Sigmoid colon (tissue), 4 donors: ENCODE data around the gene SERPINF2.

ENCODE experiments used
- EP300 ChIP-seq, 4 donors: sonication (generic); formaldehyde crosslinking; IDR thresholded peaks; one replicate each; pipeline ENCODE4 v1.6.1; 2017; ENCODE audit warnings: antibody characterized with exemption in 4 of 4
- POLR2A ChIP-seq, 2 donors: fragments of 450-650 bp; IDR thresholded peaks; one replicate each; pipeline ENCODE4 v1.6.1; 2016; ENCODE audit warnings: antibody characterized with exemption in 2 of 2, mild to moderate bottlenecking in 2 of 2, moderate library complexity in 2 of 2
- TF ChIP-seq, protein P1 (sequence below), 4 experiments: fragments of 450-650 bp in 3 of 4; fragments of 200-600 bp in 1 of 4; IDR thresholded peaks; one replicate each; pipeline ENCODE4 v1.5.1; 2016 to 2019; ENCODE audit warnings: antibody characterized with exemption in 4 of 4, mild to moderate bottlenecking in 3 of 4, moderate library complexity in 2 of 4

GRCh38 chr17:1716912-1717695 is 25.6 kb upstream of the SERPINF2 start:
- TF ChIP-seq, protein P1, sequence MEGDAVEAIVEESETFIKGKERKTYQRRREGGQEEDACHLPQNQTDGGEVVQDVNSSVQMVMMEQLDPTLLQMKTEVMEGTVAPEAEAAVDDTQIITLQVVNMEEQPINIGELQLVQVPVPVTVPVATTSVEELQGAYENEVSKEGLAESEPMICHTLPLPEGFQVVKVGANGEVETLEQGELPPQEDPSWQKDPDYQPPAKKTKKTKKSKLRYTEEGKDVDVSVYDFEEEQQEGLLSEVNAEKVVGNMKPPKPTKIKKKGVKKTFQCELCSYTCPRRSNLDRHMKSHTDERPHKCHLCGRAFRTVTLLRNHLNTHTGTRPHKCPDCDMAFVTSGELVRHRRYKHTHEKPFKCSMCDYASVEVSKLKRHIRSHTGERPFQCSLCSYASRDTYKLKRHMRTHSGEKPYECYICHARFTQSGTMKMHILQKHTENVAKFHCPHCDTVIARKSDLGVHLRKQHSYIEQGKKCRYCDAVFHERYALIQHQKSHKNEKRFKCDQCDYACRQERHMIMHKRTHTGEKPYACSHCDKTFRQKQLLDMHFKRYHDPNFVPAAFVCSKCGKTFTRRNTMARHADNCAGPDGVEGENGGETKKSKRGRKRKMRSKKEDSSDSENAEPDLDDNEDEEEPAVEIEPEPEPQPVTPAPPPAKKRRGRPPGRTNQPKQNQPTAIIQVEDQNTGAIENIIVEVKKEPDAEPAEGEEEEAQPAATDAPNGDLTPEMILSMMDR (IDR thresholded peaks at IDR 0.05) = no peak
- TF ChIP-seq POLR2A (IDR thresholded peaks at IDR 0.05) (peak; percentile 64 to 80), EP300 (IDR thresholded peaks at IDR 0.05) (peak in 1 of 4 donors; percentile 71)
